ENCODE data around the gene PPIA.

GRCh38 chr7:44801890-44802289 lies 5.4 kb downstream of the PPIA start:
- TF ChIP-seq SUZ12 (IDR thresholded peaks at IDR 0.05; ENCODE audit: extremely low read depth, insufficient read depth, insufficient read length) (no peak), ZNF274 (IDR thresholded peaks at IDR 0.05; ENCODE audit: low read depth, low read length) (no peak), YY1 (IDR thresholded peaks at IDR 0.05; ENCODE audit: insufficient read depth, insufficient read length) (no peak)

Data from NT2/D1 (cell line).